Measurements from ENCODE around the gene NDEL1.

DNA sequence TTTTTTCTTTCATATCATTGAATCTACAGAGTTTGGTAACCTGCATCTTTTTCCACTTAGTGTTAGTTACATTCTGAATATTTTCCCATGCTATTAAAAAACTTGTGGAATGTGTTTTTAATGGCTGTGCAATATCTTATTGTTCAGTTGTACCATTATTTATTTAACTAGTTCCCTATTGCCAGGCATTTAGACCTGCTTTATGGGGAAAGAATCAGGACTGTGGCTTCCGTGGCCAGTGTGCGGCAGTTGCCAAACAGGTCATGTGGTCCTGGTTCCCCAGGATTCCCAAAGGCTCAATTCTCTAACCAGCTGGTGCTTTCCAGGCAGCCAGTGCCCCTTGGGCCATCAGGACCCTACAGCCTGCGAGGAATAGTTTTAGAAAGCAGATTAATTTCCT is 30.8 kb downstream of the NDEL1 start:
- TF ChIP-seq CTCF (IDR thresholded peaks at IDR 0.05; ENCODE audit: borderline replicate concordance, extremely low read depth, low read length, poor library complexity, severe bottlenecking) (no peak), EZH2 (IDR thresholded peaks at IDR 0.05; ENCODE audit: borderline replicate concordance, low read depth, low read length, severe bottlenecking) (no peak)

Measured in DND-41 (cell line).